ENCODE data around the gene ANTXR1. TPM values are rescaled to one million over a fixed set of nuclear protein-coding genes. Genes with fewer than 3 reads are reported as not detected.

ANTXR1 gene
- total RNA-seq, 1 experiment from 2014 or later: 34.5 TPM

GRCh38 chr2:69003731-69004130, 9.2 kb upstream of the ANTXR1 start:
- no peak for DNase-seq (ENCODE audit: low spot score)

GRCh38 chr2:69007169-69007568, 5.8 kb upstream of the ANTXR1 start:
- DNase-seq (ENCODE audit: low spot score): no peak

DNA sequence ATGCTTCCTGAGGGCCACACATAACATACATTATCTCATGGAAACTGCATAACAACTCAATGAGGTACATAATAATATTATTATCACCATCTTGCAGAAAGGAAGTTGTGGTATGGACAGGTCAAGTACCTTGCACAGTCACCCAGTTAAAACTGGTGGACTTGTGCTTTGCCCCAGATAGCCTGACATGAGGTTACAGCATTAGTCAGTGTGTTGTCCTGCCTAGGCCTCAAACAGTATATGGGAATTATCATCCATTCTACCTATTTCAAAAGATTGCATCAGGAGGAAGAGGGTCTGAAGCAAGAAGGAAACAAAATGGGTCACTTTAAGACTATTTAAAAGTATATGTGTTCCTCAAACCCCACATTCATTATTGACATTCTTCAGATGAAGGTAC, 5.4 kb upstream of the ANTXR1 start:
- no peak for DNase-seq (ENCODE audit: low spot score)

DNA sequence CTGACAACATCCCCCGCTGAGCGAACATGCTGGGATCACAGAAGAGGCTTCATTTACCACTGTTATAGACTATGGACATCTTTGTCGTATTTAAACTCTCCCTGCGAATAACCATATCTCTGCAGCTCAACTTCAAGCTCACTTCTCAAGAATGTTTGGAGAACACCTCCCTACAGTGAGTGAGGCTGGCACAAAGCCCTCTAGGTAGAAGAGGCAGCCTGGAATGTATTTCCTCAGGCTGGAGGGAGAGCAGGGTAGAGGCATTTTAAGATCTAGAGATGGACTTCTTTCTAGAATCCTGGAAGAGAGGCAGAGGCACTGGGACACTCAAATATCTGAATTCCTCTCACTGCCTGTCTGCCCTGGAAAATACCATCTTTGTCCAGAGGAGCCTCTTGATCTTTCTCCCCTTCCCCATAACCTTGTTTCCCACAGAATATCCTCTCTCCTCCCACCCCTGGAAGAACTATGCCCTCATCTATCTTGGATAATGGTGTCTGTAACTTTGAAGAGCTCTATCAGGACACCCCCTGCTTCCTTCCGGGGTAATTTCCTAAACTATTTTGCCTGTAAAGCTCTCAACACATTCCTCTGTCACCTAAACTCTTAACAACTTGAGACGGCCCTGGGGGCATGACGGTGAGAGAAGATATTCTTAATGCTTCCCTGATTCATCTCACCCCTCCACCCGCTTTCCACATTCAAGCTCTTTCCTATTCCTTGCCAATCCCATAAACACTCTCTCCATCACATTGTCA, 2.4 kb upstream of the ANTXR1 start:
- DNase-seq (ENCODE audit: low spot score): no peak

- DNase-seq (ENCODE audit: low spot score): no peak
These were observed 1.3 kb upstream of the ANTXR1 start for GRCh38 chr2:69011611-69012157.

DNA sequence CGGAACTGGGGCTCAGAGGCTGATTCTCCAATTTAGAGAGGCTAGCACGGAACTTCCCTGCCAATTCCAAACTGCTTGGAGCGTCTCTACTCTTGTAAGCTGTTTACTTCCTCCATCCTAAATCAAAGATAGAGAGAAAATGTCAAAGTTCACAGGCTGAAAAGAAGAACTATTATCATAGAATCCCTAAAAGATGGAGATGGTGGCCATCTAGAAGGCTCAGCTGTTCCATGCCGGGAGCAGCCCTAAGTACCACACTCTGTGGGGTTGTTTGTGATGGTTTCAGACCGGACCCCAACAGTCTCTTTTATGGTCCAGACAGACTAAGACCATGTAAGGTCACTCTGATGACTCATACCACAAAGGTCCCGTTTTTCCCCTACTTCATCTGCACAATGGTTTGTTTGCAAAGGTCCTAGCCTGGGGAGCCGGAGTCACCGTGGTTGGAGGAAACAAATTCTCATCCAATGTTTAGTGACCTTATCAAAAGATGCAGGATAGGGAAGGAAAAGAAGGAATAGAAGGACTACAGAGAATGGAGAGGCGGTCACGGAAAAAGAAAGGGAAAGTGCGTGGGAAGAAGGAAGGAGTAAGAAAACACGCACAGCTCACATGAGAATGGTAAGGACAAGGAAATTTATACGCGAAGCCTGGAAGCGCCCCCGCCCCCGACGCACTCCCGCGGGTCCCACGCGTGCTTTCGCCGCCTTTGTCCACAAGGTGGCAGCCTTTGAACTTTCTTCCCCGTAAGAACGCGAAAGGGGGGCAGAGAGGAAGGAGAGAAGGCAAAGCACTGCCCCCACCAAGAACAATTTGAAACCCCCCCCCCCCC, 453 bp upstream of the ANTXR1 start:
- peak; percentile 63 for DNase-seq (ENCODE audit: low spot score)

DNA sequence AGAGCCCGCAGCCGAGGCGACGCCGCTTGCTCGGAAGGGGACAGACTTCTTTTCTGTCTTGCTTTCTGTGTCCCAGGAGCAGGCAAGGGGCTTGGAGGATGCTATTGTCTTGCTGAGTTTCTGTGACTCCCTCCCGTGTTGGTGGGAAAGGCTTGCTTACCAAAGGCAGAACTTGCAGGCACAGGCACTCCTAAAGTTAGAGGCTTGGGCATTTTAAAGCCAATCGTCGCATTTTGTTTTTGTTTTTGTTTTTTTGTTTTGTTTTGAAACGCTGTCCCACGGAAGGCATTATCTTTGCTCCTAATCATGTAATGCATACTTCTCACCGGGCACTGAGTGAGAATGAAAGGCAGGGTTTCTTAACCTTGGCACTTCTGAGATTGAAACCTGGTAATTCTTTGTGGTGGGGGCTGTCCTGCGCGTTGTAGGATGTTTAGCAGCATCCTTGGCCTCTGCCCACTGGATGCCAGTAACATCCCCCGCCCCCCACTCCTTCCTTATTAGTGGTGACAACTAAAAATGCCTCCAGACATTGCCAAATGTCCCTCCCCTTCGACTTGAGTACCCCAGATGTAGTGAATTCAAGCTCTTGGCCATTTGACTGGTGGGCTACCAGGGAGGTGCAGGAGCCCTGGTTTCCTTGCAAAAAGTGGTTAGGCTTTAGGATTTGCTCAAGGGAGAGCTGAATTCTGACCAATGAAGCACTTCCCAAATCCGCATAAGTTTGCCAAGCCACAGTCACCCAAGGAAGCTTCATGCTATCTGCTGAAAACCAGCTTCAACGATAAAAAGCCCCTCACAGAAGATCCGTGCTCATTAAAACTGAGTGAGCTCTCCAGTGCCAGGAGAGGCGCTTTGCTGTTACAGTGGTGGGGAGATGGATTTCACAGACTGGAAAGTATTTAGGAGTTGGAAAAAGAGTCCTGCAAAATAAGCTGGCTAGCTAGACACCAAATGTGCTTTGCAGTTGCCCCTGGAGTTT, 1.2 kb downstream of the ANTXR1 start:
- DNase-seq (ENCODE audit: low spot score): no peak

DNA sequence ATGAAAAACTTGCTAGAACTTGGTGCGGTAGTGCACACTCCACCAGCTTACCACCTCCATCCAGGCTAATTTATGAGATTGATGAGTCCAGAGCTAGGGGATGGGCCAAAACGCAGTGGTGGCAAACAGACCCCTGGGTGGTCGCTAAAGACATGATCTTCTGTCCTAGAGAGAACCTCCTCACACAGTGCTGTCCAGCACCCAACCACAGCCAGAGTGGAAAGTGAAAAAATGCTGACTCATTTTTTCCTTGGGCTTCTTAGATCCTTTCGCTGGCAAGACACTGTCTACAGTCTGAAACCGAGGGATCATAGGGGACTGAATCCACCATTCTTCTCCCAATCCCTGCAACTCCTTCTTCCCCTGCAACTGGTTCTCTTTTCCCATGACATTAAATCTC, 4.1 kb downstream of the ANTXR1 start:
- DNase-seq (ENCODE audit: low spot score): no peak

DNA sequence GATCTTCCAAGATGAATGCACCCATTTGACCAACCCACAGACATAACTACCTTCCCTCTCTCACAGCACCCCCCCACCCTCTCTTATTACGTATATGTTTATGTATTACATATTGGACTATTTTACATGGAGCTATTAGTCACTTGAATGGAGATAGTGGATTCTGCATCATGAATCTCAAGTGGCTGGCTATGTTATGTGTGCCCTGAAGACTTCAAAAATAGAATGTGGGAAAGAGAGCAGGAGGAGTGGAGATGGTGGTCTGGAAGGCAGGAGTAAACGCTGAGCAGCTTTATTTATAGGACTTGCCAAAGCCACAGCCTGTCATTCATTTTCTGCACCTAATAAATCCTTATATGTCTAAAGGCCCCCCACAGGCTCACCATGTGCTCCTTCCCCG, 4.9 kb downstream of the ANTXR1 start:
- DNase-seq (ENCODE audit: low spot score): no peak

DNA sequence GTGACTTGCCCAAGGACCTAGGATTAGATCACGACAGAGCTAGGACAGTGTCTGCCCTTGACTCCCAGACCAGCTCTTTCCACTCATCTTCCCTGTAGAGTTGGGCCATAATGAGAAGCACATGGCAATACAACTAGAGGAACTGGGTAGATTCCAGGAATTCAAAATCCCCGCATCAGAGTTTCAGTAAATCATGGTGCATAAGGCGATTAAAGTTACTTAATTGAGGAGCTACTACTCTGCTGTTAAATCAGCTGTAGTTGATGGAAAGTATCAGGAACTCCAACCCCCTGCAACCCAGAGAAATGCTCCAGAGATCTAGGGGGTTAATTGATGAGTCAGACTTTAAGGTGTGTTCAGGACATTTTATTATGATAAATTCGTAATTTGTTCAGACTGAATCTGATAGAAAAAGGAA, 5.7 kb downstream of the ANTXR1 start:
- no peak for DNase-seq (ENCODE audit: low spot score)

DNA sequence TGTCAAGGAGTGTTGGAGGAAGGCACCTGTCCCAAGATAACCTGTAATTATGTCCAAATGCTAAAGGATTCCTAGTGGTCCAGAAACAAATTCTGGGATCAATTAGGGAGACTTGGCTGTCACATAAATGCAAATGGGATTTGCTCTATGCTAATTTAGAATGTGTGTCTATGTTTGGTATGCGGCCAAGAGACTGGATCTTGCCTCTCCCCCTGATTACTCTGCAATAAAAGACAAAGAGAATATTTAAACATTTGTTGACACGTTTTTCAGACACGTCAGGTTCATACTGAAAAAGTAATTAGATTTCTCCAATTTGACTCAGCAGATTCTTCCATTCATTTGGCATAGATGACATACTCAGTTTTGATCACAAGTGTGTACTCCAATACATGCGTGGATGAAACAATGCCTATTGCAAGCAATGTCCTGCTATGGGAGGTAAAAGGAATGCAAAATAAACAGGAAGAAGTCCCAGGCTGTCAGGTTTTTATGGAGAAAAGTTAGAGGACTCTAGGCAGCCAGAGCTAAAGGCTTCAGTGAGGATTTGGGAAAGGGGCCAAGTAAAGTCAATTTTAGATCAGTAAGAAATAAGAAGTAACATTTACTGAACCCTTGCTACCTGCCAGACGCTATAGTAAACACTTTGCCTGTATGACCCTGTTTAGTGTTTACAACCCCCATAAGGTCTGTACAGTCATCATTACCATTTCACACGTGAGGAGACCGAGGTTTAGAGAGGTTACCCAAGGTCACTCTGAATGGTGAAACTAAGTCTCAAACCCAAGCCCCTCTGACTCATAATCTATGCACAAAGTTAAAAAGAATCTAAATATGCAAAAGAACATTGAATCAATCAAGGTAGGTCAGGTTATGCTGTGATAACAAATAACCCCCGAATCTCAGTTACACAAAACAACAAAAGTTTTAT, 7.8 kb downstream of the ANTXR1 start:
- no peak for DNase-seq (ENCODE audit: low spot score)

DNA sequence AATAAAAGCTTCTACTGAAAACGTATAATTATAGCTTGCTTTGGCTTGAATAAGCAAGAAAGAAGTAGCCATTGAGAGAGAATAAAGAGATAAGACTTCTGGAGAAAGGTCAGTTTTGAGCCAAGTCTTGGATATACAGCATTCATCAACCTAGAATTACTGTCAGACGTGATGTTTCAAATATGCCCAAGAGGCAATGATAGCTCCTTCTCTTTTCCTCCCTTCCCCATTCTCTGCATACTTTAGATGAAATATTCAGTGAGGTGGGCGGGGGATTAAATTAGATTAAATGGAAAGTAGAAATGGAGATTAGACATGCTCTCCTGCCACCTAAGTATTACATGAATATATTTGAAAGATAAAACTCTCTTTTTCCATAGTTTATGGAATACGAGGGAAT, 8.7 kb downstream of the ANTXR1 start:
- DNase-seq (ENCODE audit: low spot score): no peak

- DNase-seq (ENCODE audit: low spot score): no peak
These were observed 9.6 kb downstream of the ANTXR1 start for GRCh38 chr2:69022548-69022947.

DNA sequence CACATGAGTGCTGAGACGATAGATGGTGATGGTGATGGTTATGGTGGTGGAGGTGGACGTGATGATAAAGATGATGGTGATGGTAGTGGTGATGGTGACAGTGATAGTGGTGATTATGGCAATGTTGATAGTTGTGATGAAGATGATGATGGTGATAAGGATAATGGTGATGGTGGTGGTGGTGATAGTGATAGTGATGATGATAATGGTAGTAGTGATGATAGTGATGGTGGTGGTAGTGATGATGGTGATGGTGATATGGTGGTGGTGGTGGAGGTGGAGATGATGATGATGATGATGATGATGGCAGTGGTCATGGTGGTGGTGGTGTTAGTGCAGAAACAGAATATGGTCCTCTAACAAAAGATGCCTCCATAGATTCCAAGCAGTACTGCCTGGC, 10.3 kb downstream of the ANTXR1 start:
- DNase-seq (ENCODE audit: low spot score): no peak

GRCh38 chr2:69026026-69026425, 13.0 kb downstream of the ANTXR1 start:
- DNase-seq (ENCODE audit: low spot score): peak; percentile 37

GRCh38 chr2:69026691-69027459, 13.9 kb downstream of the ANTXR1 start:
- no peak for DNase-seq (ENCODE audit: low spot score)

GRCh38 chr2:69030800-69031428, 17.9 kb downstream of the ANTXR1 start:
- no peak for DNase-seq (ENCODE audit: low spot score)

GRCh38 chr2:69031466-69031865, 18.5 kb downstream of the ANTXR1 start:
- DNase-seq (ENCODE audit: low spot score): no peak

DNA sequence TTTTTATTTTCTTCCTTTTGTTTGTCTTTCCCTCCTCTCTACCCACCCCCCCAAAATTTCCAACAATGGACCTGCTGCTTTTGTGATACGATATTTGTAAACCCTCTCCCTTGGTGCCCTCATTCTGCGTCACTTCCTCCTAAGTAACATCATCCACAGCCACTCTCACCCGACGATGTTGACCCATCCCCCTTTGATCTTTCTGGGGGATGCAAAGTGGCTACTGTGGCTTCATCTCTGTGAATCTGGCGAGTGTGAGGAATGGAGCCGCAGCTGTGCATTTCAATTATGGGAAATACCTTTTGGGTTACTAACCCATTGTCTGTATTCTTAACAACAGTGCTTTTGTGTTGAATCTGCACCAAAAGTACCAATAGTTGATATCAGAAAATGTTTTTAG, 19.4 kb downstream of the ANTXR1 start:
- DNase-seq (ENCODE audit: low spot score): no peak
